ENCODE measurements around the gene IFNA2.
A peak's percentile ranks its signal among the peaks of the same experiment; 100 is the strongest.
"Not testable (repeated sequence)": the region's sequence is repeated elsewhere in the genome, so short reads cannot be mapped to it uniquely, and the experiment has no call there.

The IFNA2 gene

GRCh38 chr9:21381448-21382339 lies 3.5 kb downstream of the IFNA2 start:
- DNase-seq = peak; percentile 83

GRCh38 chr9:21371467-21371866 lies 13.7 kb downstream of the IFNA2 start:
- DNase-seq = not testable (repeated sequence)

- no peak for DNase-seq
Measured at GRCh38 chr9:21367957-21368356, 17.2 kb downstream of the IFNA2 start, which contains the start of gene IFNA13. TSS of gene IFNA13 (minus strand) at chr9:21368057. CDS start at chr9:21368010, 47 bp downstream.

- DNase-seq = not testable (repeated sequence)
Measured at GRCh38 chr9:21367169-21367568, 18.0 kb downstream of the IFNA2 start.

- DNase-seq = no peak
Measured at GRCh38 chr9:21362287-21362686, 22.9 kb downstream of the IFNA2 start.

- peak; percentile 30 for DNase-seq
Measured at GRCh38 chr9:21357479-21358460, 27.4 kb downstream of the IFNA2 start.

GRCh38 chr9:21350787-21351186 lies 34.4 kb downstream of the IFNA2 start, which contains the start of gene IFNA6:
TSS of gene IFNA6 (minus strand) at chr9:21350887. CDS start at chr9:21350887, 0 bp downstream.
- no peak for DNase-seq

GRCh38 chr9:21348430-21348970 lies 36.7 kb downstream of the IFNA2 start:
- DNase-seq = no peak

GRCh38 chr9:21340735-21341134 lies 44.5 kb downstream of the IFNA2 start:
- DNase-seq = no peak

GRCh38 chr9:21336457-21336856 lies 48.7 kb downstream of the IFNA2 start:
- DNase-seq = peak; percentile 43

- DNase-seq = peak; percentile 87
Measured at GRCh38 chr9:21334701-21335632, 50.2 kb downstream of the IFNA2 start, which contains the start of gene KLHL9. TSS of gene KLHL9 (minus strand) at chr9:21335404. CDS start at chr9:21334859, 545 bp downstream.

Measured in OCI-M1 (cell line).